Neuron (in vitro differentiated cells): Measurements from ENCODE around the gene DSCAML1.

Experiments
- H2AFZ ChIP-seq: one replicate; pipeline ENCODE4 v1.6.1; 2013; ENCODE audit warnings: low read depth, mild to moderate bottlenecking, inconsistent platforms, low read length, moderate library complexity
- H3K27me3 ChIP-seq: one replicate; pipeline ENCODE4 v1.6.1; 2013; ENCODE audit warnings: low read length; ENCODE audit not compliant: insufficient read depth
- H3K36me3 ChIP-seq: one replicate; pipeline ENCODE4 v1.6.1; 2013; ENCODE audit warnings: low read length; ENCODE audit not compliant: insufficient read depth
- H3K4me1 ChIP-seq: one replicate; pipeline ENCODE4 v1.6.1; 2013; ENCODE audit warnings: low read length; ENCODE audit not compliant: insufficient read depth
- H3K4me3 ChIP-seq: 2 replicates; pipeline ENCODE4 v1.5.1; 2013; ENCODE audit warnings: mild to moderate bottlenecking, low read length, moderate library complexity
- H3K9me3 ChIP-seq: one replicate; pipeline ENCODE4 v1.6.1; 2013; ENCODE audit warnings: low read length

DSCAML1 gene

DNA sequence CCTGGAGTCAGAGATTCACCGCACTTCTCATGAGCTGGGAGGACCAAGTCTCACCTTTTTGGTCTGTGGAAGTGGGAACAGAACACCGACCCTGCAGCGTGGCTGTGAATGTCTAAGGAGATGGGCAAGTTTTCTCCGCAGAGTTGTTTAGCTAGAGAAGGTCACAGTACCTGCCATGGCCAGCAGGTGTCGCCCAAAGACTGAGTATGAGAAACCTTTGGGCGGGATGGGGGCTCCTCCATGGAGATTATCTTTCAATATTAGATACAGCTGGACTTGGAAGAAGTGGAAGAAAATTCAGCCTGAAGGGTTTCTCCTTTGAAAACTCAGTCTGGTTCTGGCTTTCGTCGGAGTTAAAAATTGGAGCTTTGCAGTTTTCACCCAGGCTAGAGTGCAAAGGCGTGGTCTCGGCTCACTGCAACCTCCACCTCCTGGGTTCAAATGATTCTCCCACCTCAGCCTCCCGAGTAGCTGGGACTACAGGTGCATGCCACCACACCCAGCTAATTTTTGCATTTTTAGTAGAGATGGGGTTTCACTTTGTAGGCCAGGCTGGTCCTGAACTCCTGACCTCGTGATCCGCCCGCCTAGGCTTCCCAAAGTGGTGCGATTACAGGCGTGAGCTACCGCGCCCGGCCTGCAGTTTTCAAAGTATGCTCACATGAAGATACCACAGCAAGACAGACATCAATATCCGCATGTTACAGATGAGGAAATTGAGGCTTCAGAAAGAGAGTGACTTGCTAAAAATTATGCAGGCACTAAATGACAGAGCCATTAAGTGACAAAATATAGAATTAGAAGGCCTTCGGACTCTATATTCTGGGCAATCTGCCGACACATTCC is 10.7 kb upstream of the DSCAML1 start:
- no peak overlapping the region for H2AFZ ChIP-seq
- H3K4me3 ChIP-seq: no peak overlapping the region
- H3K4me1 ChIP-seq: no peaks in the 10 kb centered on the region
- H3K27me3 ChIP-seq: peaks cover 2% of the 10 kb centered on the region
- no peaks in the 10 kb centered on the region for H3K36me3 ChIP-seq
- no peaks in the 10 kb centered on the region for H3K9me3 ChIP-seq

- Histone ChIP-seq H2AFZ (no peak overlapping the region), H3K9me3 (no peaks in the 10 kb centered on the region), H3K27me3 (peaks cover 8% of the 10 kb centered on the region), H3K36me3 (no peaks in the 10 kb centered on the region), H3K4me1 (no peaks in the 10 kb centered on the region), H3K4me3 (no peak overlapping the region)
These were observed 9.8 kb upstream of the DSCAML1 start for GRCh38 chr11:117806846-117807245.

DNA sequence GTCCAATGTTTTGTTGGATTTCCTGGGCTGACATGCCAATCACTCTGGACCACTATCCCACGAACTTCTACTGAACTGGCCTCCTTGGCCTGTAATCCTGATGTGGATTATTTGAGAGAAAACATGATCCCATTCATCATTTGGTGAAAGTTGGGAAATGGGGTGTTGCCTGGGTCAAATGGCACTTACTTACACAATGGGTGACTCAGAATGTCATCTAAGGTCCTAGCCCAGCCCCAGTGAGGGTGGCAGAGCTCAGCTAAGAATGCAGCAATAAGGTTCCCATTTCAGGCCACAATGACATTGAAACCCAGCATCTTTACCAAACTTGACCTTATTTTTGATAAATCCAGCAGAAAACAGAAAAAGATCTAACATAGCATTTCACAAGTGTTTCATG is 8.0 kb upstream of the DSCAML1 start:
- Histone ChIP-seq H3K27me3 (peaks cover 19% of the 10 kb centered on the region), H3K9me3 (no peaks in the 10 kb centered on the region), H3K36me3 (no peaks in the 10 kb centered on the region), H3K4me1 (no peaks in the 10 kb centered on the region), H2AFZ (no peak overlapping the region), H3K4me3 (no peak overlapping the region)

DNA sequence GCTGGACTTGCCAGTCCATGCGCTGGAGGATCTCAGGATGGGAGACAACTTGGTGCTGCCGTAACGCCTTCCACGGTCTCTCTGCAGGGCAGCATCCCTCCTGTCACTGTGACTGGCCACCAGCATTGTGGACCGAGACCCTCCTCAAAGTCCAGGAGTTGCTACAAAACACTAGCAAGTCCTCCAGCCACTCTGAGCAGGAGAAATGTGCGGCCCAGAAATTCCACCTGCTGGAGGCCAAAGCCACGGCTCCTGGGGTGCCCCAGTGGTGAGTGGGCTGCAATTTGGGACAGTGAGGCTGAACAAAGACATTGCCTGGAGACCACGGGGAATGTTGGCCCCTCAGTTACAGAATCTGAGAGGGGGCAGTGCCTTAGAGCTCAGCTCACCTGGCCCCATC is 6.9 kb upstream of the DSCAML1 start:
- peaks cover 30% of the 10 kb centered on the region for H3K27me3 ChIP-seq
- no peaks in the 10 kb centered on the region for H3K9me3 ChIP-seq
- H2AFZ ChIP-seq: no peak overlapping the region
- H3K4me1 ChIP-seq: no peaks in the 10 kb centered on the region
- H3K4me3 ChIP-seq: no peak overlapping the region
- no peaks in the 10 kb centered on the region for H3K36me3 ChIP-seq

DNA sequence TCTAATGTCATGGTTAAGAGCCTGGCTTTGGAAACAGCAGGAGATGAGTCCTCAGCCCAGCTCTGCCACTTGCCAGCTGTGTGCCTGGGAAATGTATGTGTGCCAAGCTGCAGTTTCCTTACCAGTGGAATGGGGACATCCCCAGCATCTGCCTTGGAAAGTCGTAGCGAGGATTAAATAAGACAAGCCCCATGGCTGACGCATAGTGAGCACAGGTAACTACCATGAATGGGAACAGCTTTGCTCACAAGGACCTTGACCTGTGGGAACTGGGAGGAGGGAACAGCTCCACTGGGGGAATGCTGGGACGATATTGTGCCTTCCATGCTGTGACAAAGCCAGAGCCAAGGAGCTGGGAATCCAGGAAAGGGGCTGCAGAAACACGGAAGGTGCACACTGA is 2.6 kb upstream of the DSCAML1 start:
- Histone ChIP-seq H3K4me3 (no peak overlapping the region), H2AFZ (no peak overlapping the region), H3K36me3 (no peaks in the 10 kb centered on the region), H3K27me3 (peaks cover 70% of the 10 kb centered on the region), H3K9me3 (no peaks in the 10 kb centered on the region), H3K4me1 (no peaks in the 10 kb centered on the region)

- H3K4me1 ChIP-seq: no peaks in the 10 kb centered on the region
- H3K9me3 ChIP-seq: no peaks in the 10 kb centered on the region
- peaks cover 82% of the 10 kb centered on the region for H3K27me3 ChIP-seq
- H3K36me3 ChIP-seq: no peaks in the 10 kb centered on the region
- no peak overlapping the region for H2AFZ ChIP-seq
- no peak overlapping the region for H3K4me3 ChIP-seq
These were observed 552 bp downstream of the DSCAML1 start for GRCh38 chr11:117796456-117796871.

DNA sequence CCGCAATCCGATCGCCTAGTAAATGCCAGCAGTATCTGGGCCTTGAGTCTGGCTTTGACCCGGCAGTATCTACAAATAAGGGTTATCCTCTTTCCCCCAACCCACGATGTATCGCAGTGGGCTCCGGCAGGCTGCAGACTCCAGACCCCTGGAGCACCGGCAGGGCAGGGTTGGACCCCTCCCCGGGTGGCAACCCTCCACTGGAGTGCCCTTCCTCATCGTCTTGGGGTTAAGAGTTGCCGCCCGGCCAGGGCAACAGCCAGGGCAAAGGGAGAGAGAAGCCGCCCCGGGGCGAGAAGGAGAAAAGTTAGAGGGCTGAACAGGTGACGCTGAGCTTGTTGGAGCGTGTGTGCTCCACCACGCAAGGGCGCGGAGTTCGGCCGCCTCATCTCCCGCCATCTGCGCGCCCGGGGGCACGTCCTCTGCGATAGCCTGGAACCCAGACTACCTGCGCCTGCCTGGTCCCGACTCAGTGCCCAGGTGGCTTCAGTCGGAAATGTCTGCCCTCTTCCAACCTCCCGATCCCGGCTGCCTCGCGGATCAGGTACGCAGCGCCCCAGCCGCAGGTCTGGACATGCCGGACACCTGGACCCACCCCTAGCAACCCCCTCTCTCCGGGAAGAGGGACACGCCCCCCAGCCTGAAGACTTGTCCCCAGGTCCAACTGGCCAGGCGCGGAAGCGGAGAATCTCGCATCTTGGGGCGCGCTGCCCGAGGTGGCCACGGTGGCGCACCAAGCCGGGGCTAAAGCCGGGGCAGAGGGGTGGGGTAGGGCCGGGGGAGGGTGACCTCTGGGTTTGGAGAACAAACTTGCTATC is 1.2 kb downstream of the DSCAML1 start:
- Histone ChIP-seq H3K9me3 (no peaks in the 10 kb centered on the region), H3K27me3 (peaks cover 81% of the 10 kb centered on the region), H3K4me1 (no peaks in the 10 kb centered on the region), H3K4me3 (no peak overlapping the region), H2AFZ (no peak overlapping the region), H3K36me3 (no peaks in the 10 kb centered on the region)

- no peak overlapping the region for H3K4me3 ChIP-seq
- no peaks in the 10 kb centered on the region for H3K36me3 ChIP-seq
- H3K4me1 ChIP-seq: no peaks in the 10 kb centered on the region
- H2AFZ ChIP-seq: no peak overlapping the region
- peaks cover 83% of the 10 kb centered on the region for H3K27me3 ChIP-seq
- no peaks in the 10 kb centered on the region for H3K9me3 ChIP-seq
These were observed 2.0 kb downstream of the DSCAML1 start for GRCh38 chr11:117794772-117795629.

DNA sequence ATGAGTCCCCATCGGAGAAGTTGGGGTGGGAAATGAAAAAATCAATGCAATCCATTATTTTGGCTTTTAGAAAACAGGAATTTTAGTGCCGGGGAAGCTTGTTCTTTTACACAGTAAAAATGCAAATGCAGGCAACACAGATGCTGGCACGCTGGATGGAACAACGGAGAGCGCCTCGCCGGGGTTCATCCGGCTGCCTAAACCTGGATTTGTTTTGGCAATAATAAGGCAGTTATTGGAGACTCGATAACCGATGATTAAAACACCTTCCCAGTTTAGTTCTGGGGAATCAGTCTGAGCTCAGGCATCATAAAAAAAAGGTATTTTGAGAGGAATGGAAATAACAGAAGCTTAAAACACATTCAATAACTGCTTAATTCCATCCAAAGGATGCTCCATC is 2.9 kb downstream of the DSCAML1 start:
- Histone ChIP-seq H2AFZ (no peak overlapping the region), H3K27me3 (peaks cover 78% of the 10 kb centered on the region), H3K4me1 (no peaks in the 10 kb centered on the region), H3K36me3 (no peaks in the 10 kb centered on the region), H3K9me3 (no peaks in the 10 kb centered on the region), H3K4me3 (no peak overlapping the region)

GRCh38 chr11:117793583-117793982 is 3.4 kb downstream of the DSCAML1 start:
- peaks cover 74% of the 10 kb centered on the region for H3K27me3 ChIP-seq
- no peaks in the 10 kb centered on the region for H3K4me1 ChIP-seq
- no peak overlapping the region for H3K4me3 ChIP-seq
- H3K36me3 ChIP-seq: no peaks in the 10 kb centered on the region
- H3K9me3 ChIP-seq: no peaks in the 10 kb centered on the region
- H2AFZ ChIP-seq: no peak overlapping the region

GRCh38 chr11:117792992-117793391 is 4.0 kb downstream of the DSCAML1 start:
- no peaks in the 10 kb centered on the region for H3K36me3 ChIP-seq
- H2AFZ ChIP-seq: no peak overlapping the region
- no peaks in the 10 kb centered on the region for H3K9me3 ChIP-seq
- peaks cover 69% of the 10 kb centered on the region for H3K27me3 ChIP-seq
- H3K4me3 ChIP-seq: no peak overlapping the region
- H3K4me1 ChIP-seq: no peaks in the 10 kb centered on the region

GRCh38 chr11:117792241-117792640 is 4.8 kb downstream of the DSCAML1 start:
- H3K9me3 ChIP-seq: no peaks in the 10 kb centered on the region
- H3K4me3 ChIP-seq: no peak overlapping the region
- no peak overlapping the region for H2AFZ ChIP-seq
- H3K27me3 ChIP-seq: peaks cover 64% of the 10 kb centered on the region
- no peaks in the 10 kb centered on the region for H3K36me3 ChIP-seq
- no peaks in the 10 kb centered on the region for H3K4me1 ChIP-seq

DNA sequence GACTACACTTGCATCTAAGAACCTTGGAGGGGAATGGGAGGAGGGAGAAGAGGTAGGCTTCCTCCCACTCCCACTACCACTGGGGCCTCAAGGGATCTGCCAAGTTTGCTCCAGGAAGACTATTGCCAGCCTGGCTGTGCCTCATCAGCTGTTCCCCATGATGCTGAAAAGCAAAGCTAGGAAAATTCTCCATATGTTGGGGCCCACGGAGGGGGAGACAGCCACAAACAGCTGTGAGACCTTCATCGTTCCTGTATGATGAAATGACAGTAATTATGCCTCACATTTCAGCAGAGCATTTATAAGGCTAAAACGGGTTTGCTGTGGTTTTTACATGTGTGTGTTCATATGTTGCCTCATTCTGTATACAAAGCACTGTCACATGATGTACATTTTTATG is 6.7 kb downstream of the DSCAML1 start:
- peaks cover 54% of the 10 kb centered on the region for H3K27me3 ChIP-seq
- H2AFZ ChIP-seq: no peak overlapping the region
- H3K4me1 ChIP-seq: no peaks in the 10 kb centered on the region
- no peak overlapping the region for H3K4me3 ChIP-seq
- no peaks in the 10 kb centered on the region for H3K9me3 ChIP-seq
- no peaks in the 10 kb centered on the region for H3K36me3 ChIP-seq
